ENCODE results near the gene SBF2. TPM values are rescaled to one million over a fixed set of nuclear protein-coding genes. Genes with fewer than 3 reads are reported as not detected.

The SBF2 gene
- polyA plus RNA-seq, 4 donors, result 10.0 to 50.5 (median 15.1) TPM

- Histone ChIP-seq H3K27ac (ENCODE audit: low read depth in 1 of 3, low read length in 2 of 3) (no peak overlapping the region), H3K4me1 (ENCODE audit: control insufficient read depth in 3 of 3, insufficient read depth in 2 of 3, low read depth in 1 of 3, low read length in 2 of 3) (peaks cover 0 to 8% (median 0%) of the 10 kb centered on the region in 3 donors), H3K4me3 (ENCODE audit: low read depth in 1 of 3, low read length in 3 of 3) (no peak overlapping the region), H3K9me3 (ENCODE audit: control insufficient read depth in 2 of 2, insufficient read depth in 1 of 2, low read depth in 1 of 2, low read length in 1 of 2) (no peaks in the 10 kb centered on the region), H3K27me3 (ENCODE audit: control insufficient read depth in 3 of 3, insufficient read depth in 3 of 3, low read length in 3 of 3) (no peaks in the 10 kb centered on the region), H3K36me3 (ENCODE audit: control insufficient read depth in 3 of 3, insufficient read depth in 2 of 3, low read depth in 1 of 3, low read length in 3 of 3) (no peaks in the 10 kb centered on the region)
- FAIRE-seq (no peak), DNase-seq (no peak)
- 79 to 95% (median 92%) methylated on average over 2 of the region's 2 CpGs for WGBS, 3 donors
Observed at GRCh38 chr11:10125522-10126133, 168.4 kb downstream of the SBF2 start.

GRCh38 chr11:10122326-10123197, 171.5 kb downstream of the SBF2 start:
- DNase-seq, result no peak
- 73 to 78% (median 77%) methylated on average over 5 of the region's 5 CpGs for WGBS, 3 donors

GRCh38 chr11:10118865-10119264, 175.2 kb downstream of the SBF2 start:
- DNase-seq, result no peak
- Histone ChIP-seq H3K27me3 (ENCODE audit: control insufficient read depth in 3 of 3, insufficient read depth in 3 of 3, low read length in 3 of 3) (no peaks in the 10 kb centered on the region), H3K36me3 (ENCODE audit: control insufficient read depth in 3 of 3, insufficient read depth in 2 of 3, low read depth in 1 of 3, low read length in 3 of 3) (no peaks in the 10 kb centered on the region), H3K9me3 (ENCODE audit: control insufficient read depth in 2 of 2, insufficient read depth in 1 of 2, low read depth in 1 of 2, low read length in 1 of 2) (no peaks in the 10 kb centered on the region), H3K4me3 (ENCODE audit: low read depth in 1 of 3, low read length in 3 of 3) (no peak overlapping the region), H3K4me1 (ENCODE audit: control insufficient read depth in 3 of 3, insufficient read depth in 2 of 3, low read depth in 1 of 3, low read length in 2 of 3) (peaks cover 0 to 8% (median 0%) of the 10 kb centered on the region in 3 donors), H3K27ac (ENCODE audit: low read depth in 1 of 3, low read length in 2 of 3) (no peak overlapping the region)
- FAIRE-seq, result no peak
- 89 to 96% (median 95%) methylated on average over 1 of the region's 1 CpG for WGBS, 3 donors

More at GRCh38 chr11:10122326-10123197, 171.5 kb downstream of the SBF2 start:
- no peak for FAIRE-seq
- H3K4me3 ChIP-seq (ENCODE audit: low read depth in 1 of 3, low read length in 3 of 3), result no peak overlapping the region
- H3K4me1 ChIP-seq (ENCODE audit: control insufficient read depth in 3 of 3, insufficient read depth in 2 of 3, low read depth in 1 of 3, low read length in 2 of 3), result peaks cover 0 to 8% (median 0%) of the 10 kb centered on the region in 3 donors
- no peaks in the 10 kb centered on the region for H3K9me3 ChIP-seq (ENCODE audit: control insufficient read depth in 2 of 2, insufficient read depth in 1 of 2, low read depth in 1 of 2, low read length in 1 of 2)
- no peaks in the 10 kb centered on the region for H3K36me3 ChIP-seq (ENCODE audit: control insufficient read depth in 3 of 3, insufficient read depth in 2 of 3, low read depth in 1 of 3, low read length in 3 of 3)
- no peaks in the 10 kb centered on the region for H3K27me3 ChIP-seq (ENCODE audit: control insufficient read depth in 3 of 3, insufficient read depth in 3 of 3, low read length in 3 of 3)
- no peak overlapping the region for H3K27ac ChIP-seq (ENCODE audit: low read depth in 1 of 3, low read length in 2 of 3)

GRCh38 chr11:10117709-10118351, 176.2 kb downstream of the SBF2 start:
- H3K36me3 ChIP-seq (ENCODE audit: control insufficient read depth in 3 of 3, insufficient read depth in 2 of 3, low read depth in 1 of 3, low read length in 3 of 3), result no peaks in the 10 kb centered on the region
- FAIRE-seq (no peak), DNase-seq (peak in 1 of 2 donors; percentile 14)
- 58 to 65% (median 62%) methylated on average over 3 of the region's 3 CpGs for WGBS, 3 donors
- H3K4me3 ChIP-seq (ENCODE audit: low read depth in 1 of 3, low read length in 3 of 3), result no peak overlapping the region
- H3K9me3 ChIP-seq (ENCODE audit: control insufficient read depth in 2 of 2, insufficient read depth in 1 of 2, low read depth in 1 of 2, low read length in 1 of 2), result no peaks in the 10 kb centered on the region
- H3K4me1 ChIP-seq (ENCODE audit: control insufficient read depth in 3 of 3, insufficient read depth in 2 of 3, low read depth in 1 of 3, low read length in 2 of 3), result peaks cover 0 to 5% (median 0%) of the 10 kb centered on the region in 3 donors
- H3K27ac ChIP-seq (ENCODE audit: low read depth in 1 of 3, low read length in 2 of 3), result no peak overlapping the region
- no peaks in the 10 kb centered on the region for H3K27me3 ChIP-seq (ENCODE audit: control insufficient read depth in 3 of 3, insufficient read depth in 3 of 3, low read length in 3 of 3)

- FAIRE-seq (no peak), DNase-seq (no peak)
- Histone ChIP-seq H3K27ac (ENCODE audit: low read depth in 1 of 3, low read length in 2 of 3) (no peak overlapping the region), H3K4me3 (ENCODE audit: low read depth in 1 of 3, low read length in 3 of 3) (no peak overlapping the region), H3K27me3 (ENCODE audit: control insufficient read depth in 3 of 3, insufficient read depth in 3 of 3, low read length in 3 of 3) (no peaks in the 10 kb centered on the region), H3K9me3 (ENCODE audit: control insufficient read depth in 2 of 2, insufficient read depth in 1 of 2, low read depth in 1 of 2, low read length in 1 of 2) (peaks cover 0 to 4% of the 10 kb centered on the region in 2 donors), H3K4me1 (ENCODE audit: control insufficient read depth in 3 of 3, insufficient read depth in 2 of 3, low read depth in 1 of 3, low read length in 2 of 3) (no peaks in the 10 kb centered on the region), H3K36me3 (ENCODE audit: control insufficient read depth in 3 of 3, insufficient read depth in 2 of 3, low read depth in 1 of 3, low read length in 3 of 3) (no peaks in the 10 kb centered on the region)
- 75 to 84% (median 80%) methylated on average over 1 of the region's 1 CpG for WGBS, 3 donors
Observed at GRCh38 chr11:10116588-10116987, 177.4 kb downstream of the SBF2 start.

GRCh38 chr11:10114593-10115404, 179.2 kb downstream of the SBF2 start:
- FAIRE-seq, result no peak

GRCh38 chr11:10113852-10114251, 180.2 kb downstream of the SBF2 start:
- Histone ChIP-seq H3K4me3 (ENCODE audit: low read depth in 1 of 3, low read length in 3 of 3) (no peak overlapping the region), H3K27me3 (ENCODE audit: control insufficient read depth in 3 of 3, insufficient read depth in 3 of 3, low read length in 3 of 3) (no peaks in the 10 kb centered on the region), H3K27ac (ENCODE audit: low read depth in 1 of 3, low read length in 2 of 3) (no peak overlapping the region), H3K9me3 (ENCODE audit: control insufficient read depth in 2 of 2, insufficient read depth in 1 of 2, low read depth in 1 of 2, low read length in 1 of 2) (peaks cover 0 to 4% of the 10 kb centered on the region in 2 donors), H3K36me3 (ENCODE audit: control insufficient read depth in 3 of 3, insufficient read depth in 2 of 3, low read depth in 1 of 3, low read length in 3 of 3) (no peaks in the 10 kb centered on the region), H3K4me1 (ENCODE audit: control insufficient read depth in 3 of 3, insufficient read depth in 2 of 3, low read depth in 1 of 3, low read length in 2 of 3) (no peaks in the 10 kb centered on the region)
- FAIRE-seq (peak; percentile 10), DNase-seq (no peak)

More at GRCh38 chr11:10114593-10115404, 179.2 kb downstream of the SBF2 start:
- no peak for DNase-seq
- H3K36me3 ChIP-seq (ENCODE audit: control insufficient read depth in 3 of 3, insufficient read depth in 2 of 3, low read depth in 1 of 3, low read length in 3 of 3), result no peaks in the 10 kb centered on the region
- H3K4me3 ChIP-seq (ENCODE audit: low read depth in 1 of 3, low read length in 3 of 3), result no peak overlapping the region
- H3K9me3 ChIP-seq (ENCODE audit: control insufficient read depth in 2 of 2, insufficient read depth in 1 of 2, low read depth in 1 of 2, low read length in 1 of 2), result peaks cover 0 to 4% of the 10 kb centered on the region in 2 donors
- no peaks in the 10 kb centered on the region for H3K4me1 ChIP-seq (ENCODE audit: control insufficient read depth in 3 of 3, insufficient read depth in 2 of 3, low read depth in 1 of 3, low read length in 2 of 3)
- WGBS, 3 donors, result 81 to 96% (median 94%) methylated on average over 3 of the region's 3 CpGs
- H3K27me3 ChIP-seq (ENCODE audit: control insufficient read depth in 3 of 3, insufficient read depth in 3 of 3, low read length in 3 of 3), result no peaks in the 10 kb centered on the region
- H3K27ac ChIP-seq (ENCODE audit: low read depth in 1 of 3, low read length in 2 of 3), result no peak overlapping the region

GRCh38 chr11:10109806-10110205, 184.2 kb downstream of the SBF2 start:
- WGBS, 3 donors, result 46 to 92% (median 80%) methylated on average over 1 of the region's 1 CpG

More at GRCh38 chr11:10109806-10110205, 184.2 kb downstream of the SBF2 start:
- Histone ChIP-seq H3K9me3 (ENCODE audit: control insufficient read depth in 2 of 2, insufficient read depth in 1 of 2, low read depth in 1 of 2, low read length in 1 of 2) (peaks cover 0 to 4% of the 10 kb centered on the region in 2 donors), H3K4me1 (ENCODE audit: control insufficient read depth in 3 of 3, insufficient read depth in 2 of 3, low read depth in 1 of 3, low read length in 2 of 3) (no peaks in the 10 kb centered on the region), H3K27ac (ENCODE audit: low read depth in 1 of 3, low read length in 2 of 3) (peak overlapping the region in 1 of 3 donors; percentile 17), H3K4me3 (ENCODE audit: low read depth in 1 of 3, low read length in 3 of 3) (no peak overlapping the region), H3K27me3 (ENCODE audit: control insufficient read depth in 3 of 3, insufficient read depth in 3 of 3, low read length in 3 of 3) (no peaks in the 10 kb centered on the region), H3K36me3 (ENCODE audit: control insufficient read depth in 3 of 3, insufficient read depth in 2 of 3, low read depth in 1 of 3, low read length in 3 of 3) (no peaks in the 10 kb centered on the region)
- FAIRE-seq (no peak), DNase-seq (no peak)

Data from small intestine (tissue), 7 donors.